Neuron (in vitro differentiated cells): ENCODE data around the gene SNX21.
"Not testable (repeated sequence)": the region's sequence is repeated elsewhere in the genome, so short reads cannot be mapped to it uniquely, and the experiment has no call there.

Experiments used
- H2AFZ ChIP-seq: one replicate; pipeline ENCODE4 v1.6.1; 2013; ENCODE audit warnings: low read depth, mild to moderate bottlenecking, inconsistent platforms, low read length, moderate library complexity
- H3K27me3 ChIP-seq: one replicate; pipeline ENCODE4 v1.6.1; 2013; ENCODE audit warnings: low read length; ENCODE audit not compliant: insufficient read depth
- H3K36me3 ChIP-seq: one replicate; pipeline ENCODE4 v1.6.1; 2013; ENCODE audit warnings: low read length; ENCODE audit not compliant: insufficient read depth
- H3K4me1 ChIP-seq: one replicate; pipeline ENCODE4 v1.6.1; 2013; ENCODE audit warnings: low read length; ENCODE audit not compliant: insufficient read depth
- H3K4me3 ChIP-seq: 2 replicates; pipeline ENCODE4 v1.5.1; 2013; ENCODE audit warnings: mild to moderate bottlenecking, low read length, moderate library complexity
- H3K9me3 ChIP-seq: one replicate; pipeline ENCODE4 v1.6.1; 2013; ENCODE audit warnings: low read length

The SNX21 gene

GRCh38 chr20:45828589-45828988 lies 5.0 kb upstream of the SNX21 start:
- Histone ChIP-seq H2AFZ (no peak overlapping the region), H3K36me3 (no peaks in the 10 kb centered on the region), H3K4me1 (peaks cover 13% of the 10 kb centered on the region), H3K27me3 (no peaks in the 10 kb centered on the region), H3K4me3 (no peak overlapping the region), H3K9me3 (no peaks in the 10 kb centered on the region)

- H3K27me3 ChIP-seq, H3K36me3 ChIP-seq, H3K4me3 ChIP-seq, H3K9me3 ChIP-seq, H2AFZ ChIP-seq: not testable (repeated sequence)
- peaks cover 17% of the 10 kb centered on the region for H3K4me1 ChIP-seq
Observed at GRCh38 chr20:45829673-45830106, 3.9 kb upstream of the SNX21 start.

GRCh38 chr20:45832619-45833018 lies 980 bp upstream of the SNX21 start:
- Histone ChIP-seq H3K36me3 (peaks cover 6% of the 10 kb centered on the region), H3K4me3 (peak overlapping the region; percentile 74), H3K9me3 (no peaks in the 10 kb centered on the region), H3K4me1 (peaks cover 12% of the 10 kb centered on the region), H3K27me3 (no peaks in the 10 kb centered on the region), H2AFZ (no peak overlapping the region)

- peaks cover 10% of the 10 kb centered on the region for H3K4me1 ChIP-seq
- peak overlapping the region; percentile 74 for H3K4me3 ChIP-seq
- peak overlapping the region; percentile 83 for H2AFZ ChIP-seq
- no peaks in the 10 kb centered on the region for H3K9me3 ChIP-seq
- peaks cover 6% of the 10 kb centered on the region for H3K36me3 ChIP-seq
- no peaks in the 10 kb centered on the region for H3K27me3 ChIP-seq
Observed at GRCh38 chr20:45833883-45834796, 541 bp downstream of the SNX21 start.

- Histone ChIP-seq H3K27me3 (no peaks in the 10 kb centered on the region), H3K4me3 (peak overlapping the region; percentile 74), H3K36me3 (peaks cover 6% of the 10 kb centered on the region), H2AFZ (no peak overlapping the region), H3K9me3 (no peaks in the 10 kb centered on the region), H3K4me1 (peaks cover 10% of the 10 kb centered on the region)
Observed at GRCh38 chr20:45834797-45835161, 1.2 kb downstream of the SNX21 start.

- H3K4me3 ChIP-seq: no peak overlapping the region
- H2AFZ ChIP-seq: no peak overlapping the region
Observed at GRCh38 chr20:45835329-45835765, 1.7 kb downstream of the SNX21 start.

GRCh38 chr20:45835825-45836224 lies 2.2 kb downstream of the SNX21 start:
- Histone ChIP-seq H3K27me3 (no peaks in the 10 kb centered on the region), H3K4me1 (peaks cover 10% of the 10 kb centered on the region), H3K4me3 (no peak overlapping the region), H2AFZ (no peak overlapping the region), H3K9me3 (no peaks in the 10 kb centered on the region), H3K36me3 (peaks cover 10% of the 10 kb centered on the region)

More at GRCh38 chr20:45835329-45835765, 1.7 kb downstream of the SNX21 start:
- Histone ChIP-seq H3K4me1 (peaks cover 10% of the 10 kb centered on the region), H3K27me3 (no peaks in the 10 kb centered on the region), H3K36me3 (peaks cover 7% of the 10 kb centered on the region), H3K9me3 (no peaks in the 10 kb centered on the region)

GRCh38 chr20:45836841-45837240 lies 3.2 kb downstream of the SNX21 start:
- Histone ChIP-seq H2AFZ (no peak overlapping the region), H3K27me3 (no peaks in the 10 kb centered on the region), H3K36me3 (peaks cover 18% of the 10 kb centered on the region), H3K4me1 (peaks cover 10% of the 10 kb centered on the region), H3K4me3 (no peak overlapping the region), H3K9me3 (no peaks in the 10 kb centered on the region)

GRCh38 chr20:45840700-45841198 lies 7.2 kb downstream of the SNX21 start:
- no peaks in the 10 kb centered on the region for H3K9me3 ChIP-seq
- no peak overlapping the region for H3K4me3 ChIP-seq
- H3K27me3 ChIP-seq: no peaks in the 10 kb centered on the region
- peaks cover 53% of the 10 kb centered on the region for H3K36me3 ChIP-seq
- H2AFZ ChIP-seq: no peak overlapping the region
- no peaks in the 10 kb centered on the region for H3K4me1 ChIP-seq

- H3K4me3 ChIP-seq: no peak overlapping the region
- H3K9me3 ChIP-seq: no peaks in the 10 kb centered on the region
- no peaks in the 10 kb centered on the region for H3K4me1 ChIP-seq
- no peaks in the 10 kb centered on the region for H3K27me3 ChIP-seq
- no peak overlapping the region for H2AFZ ChIP-seq
- H3K36me3 ChIP-seq: peaks cover 51% of the 10 kb centered on the region
Observed at GRCh38 chr20:45841407-45842129, 8.0 kb downstream of the SNX21 start.

GRCh38 chr20:45842169-45842812 lies 8.7 kb downstream of the SNX21 start:
- no peaks in the 10 kb centered on the region for H3K27me3 ChIP-seq
- H2AFZ ChIP-seq: no peak overlapping the region
- H3K36me3 ChIP-seq: peaks cover 50% of the 10 kb centered on the region
- no peaks in the 10 kb centered on the region for H3K4me1 ChIP-seq
- no peaks in the 10 kb centered on the region for H3K9me3 ChIP-seq
- no peak overlapping the region for H3K4me3 ChIP-seq

- Histone ChIP-seq H3K9me3 (no peaks in the 10 kb centered on the region), H2AFZ (no peak overlapping the region), H3K4me3 (no peak overlapping the region), H3K4me1 (no peaks in the 10 kb centered on the region), H3K27me3 (no peaks in the 10 kb centered on the region), H3K36me3 (peaks cover 57% of the 10 kb centered on the region)
Observed at GRCh38 chr20:45843506-45843905, 9.9 kb downstream of the SNX21 start.

- no peaks in the 10 kb centered on the region for H3K4me1 ChIP-seq
- H3K4me3 ChIP-seq: no peak overlapping the region
- no peaks in the 10 kb centered on the region for H3K9me3 ChIP-seq
- H2AFZ ChIP-seq: no peak overlapping the region
- H3K27me3 ChIP-seq: no peaks in the 10 kb centered on the region
- peaks cover 61% of the 10 kb centered on the region for H3K36me3 ChIP-seq
Observed at GRCh38 chr20:45845452-45845851, 11.9 kb downstream of the SNX21 start.
